Skeletal muscle satellite cell (primary cell): ENCODE measurements around the gene SSH3. TPM values are rescaled to one million over a fixed set of nuclear protein-coding genes. Genes with fewer than 3 reads are reported as not detected.
"Not testable (repeated sequence)": the region's sequence is repeated elsewhere in the genome, so short reads cannot be mapped to it uniquely, and the experiment has no call there.

ENCODE experiments used
- H3K27me3 ChIP-seq: 2 replicates; pipeline ENCODE4 v1.7.0; 2013; ENCODE audit warnings: low read length; ENCODE audit not compliant: control insufficient read depth, insufficient read depth
- H3K36me3 ChIP-seq: 2 replicates; pipeline ENCODE4 v1.7.0; 2013; ENCODE audit warnings: mild to moderate bottlenecking, control low read depth, low read length; ENCODE audit not compliant: insufficient read depth
- H3K4me1 ChIP-seq: 2 replicates; pipeline ENCODE4 v1.7.0; 2013; ENCODE audit warnings: low read length; ENCODE audit not compliant: control insufficient read depth, insufficient read depth
- H3K4me2 ChIP-seq: 2 replicates; pipeline ENCODE4 v1.7.0; 2013; ENCODE audit warnings: mild to moderate bottlenecking, low read length
- H3K4me3 ChIP-seq: 2 replicates; pipeline ENCODE4 v1.7.0; 2013; ENCODE audit warnings: low read length
- H3K9ac ChIP-seq: 2 replicates; pipeline ENCODE4 v1.7.0; 2013; ENCODE audit warnings: mild to moderate bottlenecking, low read depth, low read length, moderate library complexity
- H3K9me3 ChIP-seq: replicated peaks from 2 replicates; pipeline ENCODE4 v1.7.0; 2013; ENCODE audit warnings: mild to moderate bottlenecking, control low read depth, low read length
- total RNA-seq: library from RNA; depleted of rRNA; stranded (reverse); fragments of >200 nt; gene quantifications from 2 replicates; pipeline ENCODE4 v1.2.3, GENCODE V29; 2012; rRNA removed

Gene SSH3, protein sequence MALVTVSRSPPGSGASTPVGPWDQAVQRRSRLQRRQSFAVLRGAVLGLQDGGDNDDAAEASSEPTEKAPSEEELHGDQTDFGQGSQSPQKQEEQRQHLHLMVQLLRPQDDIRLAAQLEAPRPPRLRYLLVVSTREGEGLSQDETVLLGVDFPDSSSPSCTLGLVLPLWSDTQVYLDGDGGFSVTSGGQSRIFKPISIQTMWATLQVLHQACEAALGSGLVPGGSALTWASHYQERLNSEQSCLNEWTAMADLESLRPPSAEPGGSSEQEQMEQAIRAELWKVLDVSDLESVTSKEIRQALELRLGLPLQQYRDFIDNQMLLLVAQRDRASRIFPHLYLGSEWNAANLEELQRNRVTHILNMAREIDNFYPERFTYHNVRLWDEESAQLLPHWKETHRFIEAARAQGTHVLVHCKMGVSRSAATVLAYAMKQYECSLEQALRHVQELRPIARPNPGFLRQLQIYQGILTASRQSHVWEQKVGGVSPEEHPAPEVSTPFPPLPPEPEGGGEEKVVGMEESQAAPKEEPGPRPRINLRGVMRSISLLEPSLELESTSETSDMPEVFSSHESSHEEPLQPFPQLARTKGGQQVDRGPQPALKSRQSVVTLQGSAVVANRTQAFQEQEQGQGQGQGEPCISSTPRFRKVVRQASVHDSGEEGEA
- total RNA-seq = 8.5 and 14.7 TPM in 2 replicates

DNA sequence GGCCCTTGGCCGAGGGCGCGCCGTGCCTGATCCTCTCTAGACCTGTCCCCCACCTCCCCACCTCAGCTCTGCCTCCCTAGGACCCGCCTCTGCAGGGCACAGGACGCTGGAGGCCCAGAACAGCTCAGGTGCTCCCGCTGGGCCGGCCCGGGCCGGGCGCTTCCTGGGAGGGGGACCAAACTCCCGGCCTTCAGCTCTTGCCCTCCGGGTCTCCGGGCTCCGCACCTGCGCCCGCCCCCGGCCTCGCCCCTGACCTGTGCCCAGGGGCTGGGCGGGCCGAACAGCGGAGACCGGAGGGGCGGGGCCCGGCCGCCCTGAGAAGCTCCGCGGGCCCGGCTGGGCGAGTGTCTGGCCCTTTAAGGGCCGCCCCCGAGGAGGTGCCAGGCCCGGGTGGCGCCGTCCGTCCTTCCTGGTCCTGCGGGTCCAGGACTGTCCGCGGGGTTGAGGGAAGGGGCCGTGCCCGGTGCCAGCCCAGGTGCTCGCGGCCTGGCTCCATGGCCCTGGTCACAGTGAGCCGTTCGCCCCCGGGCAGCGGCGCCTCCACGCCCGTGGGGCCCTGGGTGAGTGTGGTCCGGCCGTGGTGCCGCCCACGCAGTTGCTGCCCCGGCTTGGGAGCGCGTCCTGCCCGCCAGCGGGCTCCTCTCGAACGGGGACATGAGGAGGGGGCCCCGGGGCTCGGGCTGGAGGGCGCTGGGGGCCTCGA, at the start of gene SSH3:
SSH3 (plus strand) TSS at position 399 of the 703 bp plus-strand sequence; CDS start at position 495, 96 bp downstream.
- Histone ChIP-seq H3K4me3 (peak within 1 kb of the TSS; percentile 98), H3K9me3 (no peaks in the 10 kb centered on the region), H3K4me2 (peak within 1 kb of the TSS; percentile 95), H3K9ac (peak within 1 kb of the TSS; percentile 88), H3K4me1 (peaks cover 29% of the 10 kb centered on the region), H3K36me3 (peaks cover 40% of the 10 kb centered on the region), H3K27me3 (no peaks in the 10 kb centered on the region)

DNA sequence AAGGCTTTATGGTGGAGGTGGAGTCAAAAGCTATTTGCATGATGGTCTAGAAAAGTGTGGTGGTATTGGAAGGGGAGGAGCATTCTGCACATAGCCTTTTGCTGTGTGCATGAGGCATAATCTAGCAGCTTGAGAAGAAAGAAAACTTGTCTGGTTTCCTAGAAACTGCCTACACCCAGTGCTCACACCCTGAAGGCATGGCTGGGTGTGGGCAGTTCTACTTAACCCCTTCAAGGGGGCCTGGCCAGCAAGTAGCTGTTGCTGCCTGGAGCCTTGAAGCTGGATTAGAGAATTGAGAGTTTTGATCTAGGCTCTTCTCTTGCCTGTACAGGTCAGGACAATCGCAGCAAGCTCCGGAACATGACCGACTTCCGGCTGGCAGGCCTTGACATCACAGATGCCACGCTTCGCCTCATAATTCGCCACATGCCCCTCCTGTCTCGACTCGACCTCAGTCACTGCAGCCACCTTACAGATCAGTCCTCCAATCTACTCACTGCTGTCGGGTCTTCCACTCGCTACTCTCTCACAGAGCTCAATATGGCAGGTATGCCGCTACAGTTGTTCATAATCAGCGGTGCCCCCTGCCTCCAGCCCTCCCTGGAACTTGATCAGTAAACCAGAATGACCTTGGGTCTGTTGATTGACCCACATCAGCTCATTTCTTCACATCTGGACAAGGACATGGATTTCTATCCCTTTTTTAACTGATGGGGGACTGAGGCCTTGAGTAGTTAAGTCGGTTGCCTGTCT, 49.3 kb upstream of the SSH3 start:
- Histone ChIP-seq H3K27me3 (no peaks in the 10 kb centered on the region), H3K4me1 (no peaks in the 10 kb centered on the region), H3K4me3 (no peak overlapping the region), H3K36me3 (peaks cover 85% of the 10 kb centered on the region), H3K4me2 (no peak overlapping the region), H3K9me3 (no peaks in the 10 kb centered on the region), H3K9ac (no peak overlapping the region)

DNA sequence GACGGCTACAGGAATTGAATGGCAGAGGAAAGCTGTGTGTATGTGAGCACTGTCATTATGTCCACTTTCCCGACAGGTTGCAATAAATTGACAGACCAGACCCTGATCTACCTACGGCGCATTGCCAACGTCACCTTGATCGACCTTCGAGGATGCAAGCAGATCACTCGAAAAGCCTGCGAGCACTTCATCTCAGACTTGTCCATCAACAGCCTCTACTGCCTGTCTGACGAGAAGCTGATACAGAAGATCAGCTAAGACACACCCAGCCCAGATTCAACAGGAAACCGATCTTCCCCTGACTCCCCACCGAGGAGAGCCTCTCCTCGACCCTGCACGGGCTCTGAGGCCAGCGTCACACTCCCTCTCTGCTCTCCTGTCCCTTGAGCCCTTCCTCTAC, 48.5 kb upstream of the SSH3 start:
- Histone ChIP-seq H3K4me1 (no peaks in the 10 kb centered on the region), H3K4me2 (no peak overlapping the region), H3K4me3 (no peak overlapping the region), H3K9me3 (no peaks in the 10 kb centered on the region), H3K36me3 (peaks cover 77% of the 10 kb centered on the region), H3K27me3 (no peaks in the 10 kb centered on the region), H3K9ac (no peak overlapping the region)

DNA sequence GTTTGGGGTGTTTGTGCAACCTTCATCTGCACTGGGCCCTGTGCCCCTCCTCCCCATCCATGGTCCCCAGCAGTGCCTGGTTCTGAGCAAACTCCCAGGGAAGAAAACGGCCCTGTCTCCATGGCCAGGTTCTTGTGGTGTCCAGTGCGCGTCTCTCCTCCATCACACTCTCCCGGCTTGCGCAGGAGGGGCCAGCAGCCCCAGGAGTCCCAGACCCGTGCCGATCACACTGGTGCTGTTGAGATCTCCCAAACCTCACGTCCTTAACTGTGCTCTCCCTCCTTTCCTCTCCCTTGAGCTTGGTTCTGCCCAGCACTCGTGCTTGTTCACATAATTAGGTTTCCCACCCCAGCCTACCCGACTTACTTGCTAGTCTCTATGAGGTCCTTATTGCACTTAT, 48.0 kb upstream of the SSH3 start:
- H3K9ac ChIP-seq = no peak overlapping the region

DNA sequence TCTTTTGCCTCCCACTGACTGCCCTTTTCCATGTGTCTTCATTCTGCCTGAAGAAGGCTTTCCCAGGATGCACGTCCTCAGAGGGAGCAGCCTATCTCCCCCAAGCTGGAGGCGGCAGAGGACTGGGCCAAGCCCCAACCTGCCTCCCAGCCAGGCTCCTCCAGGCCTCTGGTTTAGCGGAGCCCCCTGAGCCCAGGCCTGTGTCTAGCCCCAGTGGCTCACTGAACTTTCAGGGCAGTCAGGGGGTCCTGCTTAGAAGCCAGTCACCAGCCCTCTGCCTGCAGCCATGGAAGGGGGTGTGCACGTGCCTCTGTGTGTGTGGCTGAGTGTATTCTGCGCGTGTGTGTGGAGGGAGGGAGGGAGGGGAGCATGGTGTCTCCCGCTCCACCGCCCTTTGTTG, 47.5 kb upstream of the SSH3 start:
- Histone ChIP-seq H3K9ac (no peak overlapping the region), H3K9me3 (no peaks in the 10 kb centered on the region), H3K27me3 (no peaks in the 10 kb centered on the region), H3K4me3 (no peak overlapping the region), H3K36me3 (peaks cover 66% of the 10 kb centered on the region), H3K4me2 (no peak overlapping the region), H3K4me1 (no peaks in the 10 kb centered on the region)

More for the DNA sequence above, 48.0 kb upstream of the SSH3 start:
- Histone ChIP-seq H3K36me3 (peaks cover 71% of the 10 kb centered on the region), H3K4me1 (no peaks in the 10 kb centered on the region), H3K9me3 (no peaks in the 10 kb centered on the region), H3K27me3 (no peaks in the 10 kb centered on the region), H3K4me2 (no peak overlapping the region), H3K4me3 (no peak overlapping the region)

DNA sequence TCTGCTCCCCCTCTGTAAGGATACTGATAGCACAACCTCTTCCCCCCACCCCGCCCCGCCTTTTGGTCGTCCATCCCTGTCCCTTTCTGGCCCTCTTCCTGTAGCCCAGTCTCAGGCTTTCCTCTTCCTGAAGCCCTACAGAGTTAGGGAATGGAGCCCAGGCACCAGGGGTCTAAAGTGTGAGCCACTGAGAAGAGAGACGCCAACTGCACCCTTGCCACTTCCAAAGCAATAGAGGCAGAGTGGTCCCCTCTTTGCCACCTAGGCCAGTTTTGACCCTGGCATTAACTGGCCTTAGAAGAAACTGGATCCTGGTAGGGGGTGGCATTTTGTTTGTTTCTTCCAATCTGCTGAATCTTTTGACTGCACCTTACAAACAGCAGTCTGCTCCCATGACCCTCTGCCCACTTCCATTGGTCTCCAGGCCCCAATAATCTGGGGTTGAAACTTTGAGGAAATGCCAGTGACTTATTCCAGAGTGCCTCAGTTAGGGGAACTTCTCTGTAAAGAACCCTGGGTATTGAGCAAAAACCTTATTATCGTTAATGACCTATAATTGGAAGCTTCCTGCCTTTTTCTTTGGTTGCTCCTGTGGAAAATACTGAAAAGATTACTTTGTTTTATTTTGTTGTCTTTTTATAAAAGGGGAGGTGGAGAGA, 46.7 kb upstream of the SSH3 start:
- H3K27me3 ChIP-seq = no peaks in the 10 kb centered on the region
- no peak overlapping the region for H3K4me3 ChIP-seq
- peaks cover 59% of the 10 kb centered on the region for H3K36me3 ChIP-seq

DNA sequence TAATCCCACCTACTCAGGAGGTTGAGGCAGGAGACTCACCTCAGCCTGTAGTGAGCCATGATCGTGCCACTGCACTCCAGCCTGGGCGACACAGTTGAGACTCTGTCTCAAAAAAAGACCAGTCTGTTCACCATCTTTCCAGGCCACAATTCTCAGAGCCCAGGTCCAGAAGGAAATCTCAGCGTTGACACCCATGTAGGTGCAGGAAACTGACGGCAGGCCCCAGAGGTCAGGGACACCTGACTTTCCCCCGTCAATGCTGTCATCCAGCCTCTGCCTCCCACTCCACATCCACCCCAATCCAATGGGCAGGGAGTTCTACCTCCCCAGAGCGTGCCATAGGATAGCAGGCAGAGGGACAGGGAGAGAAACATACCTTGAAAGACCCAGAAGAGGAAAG, 42.9 kb upstream of the SSH3 start:
- Histone ChIP-seq H3K27me3 (no peaks in the 10 kb centered on the region), H3K9me3 (no peaks in the 10 kb centered on the region), H3K9ac (no peak overlapping the region), H3K4me2 (no peak overlapping the region), H3K4me3 (no peak overlapping the region), H3K36me3 (peaks cover 21% of the 10 kb centered on the region), H3K4me1 (peaks cover 16% of the 10 kb centered on the region)

More for the DNA sequence above, 46.7 kb upstream of the SSH3 start:
- Histone ChIP-seq H3K9ac (no peak overlapping the region), H3K4me1 (no peaks in the 10 kb centered on the region), H3K4me2 (no peak overlapping the region), H3K9me3 (no peaks in the 10 kb centered on the region)

DNA sequence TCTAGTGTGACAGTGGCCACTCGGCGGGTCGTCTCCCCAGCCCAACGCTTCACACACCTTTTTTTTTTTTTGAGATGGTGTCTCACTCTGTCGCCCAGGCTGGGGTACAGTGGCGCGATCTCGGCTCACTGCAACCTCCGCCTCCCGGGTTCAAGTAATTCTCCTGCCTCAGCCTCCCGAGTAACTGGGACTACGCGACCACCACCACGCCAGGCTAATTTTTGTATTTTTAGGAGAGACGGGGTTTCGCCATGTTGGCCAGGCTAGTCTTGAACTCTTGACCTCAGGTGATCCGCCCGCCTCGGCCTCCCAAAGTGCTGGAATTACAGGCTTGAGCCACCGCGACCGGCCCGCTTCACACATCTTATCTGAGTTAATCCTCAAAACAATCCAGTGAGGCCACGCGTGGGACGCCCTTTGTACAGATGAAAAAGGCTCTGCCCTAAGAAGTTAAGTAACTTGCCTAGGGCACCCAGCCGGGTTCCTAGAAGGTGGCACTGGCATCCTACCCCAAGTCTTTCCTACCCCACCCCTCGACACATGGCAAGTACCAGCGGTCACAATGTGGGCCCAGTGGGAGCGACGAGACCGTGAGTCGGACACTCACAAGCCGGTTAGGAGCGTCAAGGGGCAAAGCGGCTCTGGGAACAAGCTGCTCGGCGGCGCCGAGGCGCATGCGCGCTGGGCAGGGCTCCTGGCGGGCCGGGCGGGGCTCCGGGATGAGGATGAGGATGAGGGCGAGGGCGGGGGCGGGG, 42.3 kb upstream of the SSH3 start:
- H3K27me3 ChIP-seq, H3K9me3 ChIP-seq: not testable (repeated sequence)
- peak overlapping the region; percentile 68 for H3K4me3 ChIP-seq
- peak overlapping the region; percentile 61 for H3K9ac ChIP-seq
- peaks cover 19% of the 10 kb centered on the region for H3K4me1 ChIP-seq
- H3K4me2 ChIP-seq = peak overlapping the region; percentile 93
- peaks cover 15% of the 10 kb centered on the region for H3K36me3 ChIP-seq

DNA sequence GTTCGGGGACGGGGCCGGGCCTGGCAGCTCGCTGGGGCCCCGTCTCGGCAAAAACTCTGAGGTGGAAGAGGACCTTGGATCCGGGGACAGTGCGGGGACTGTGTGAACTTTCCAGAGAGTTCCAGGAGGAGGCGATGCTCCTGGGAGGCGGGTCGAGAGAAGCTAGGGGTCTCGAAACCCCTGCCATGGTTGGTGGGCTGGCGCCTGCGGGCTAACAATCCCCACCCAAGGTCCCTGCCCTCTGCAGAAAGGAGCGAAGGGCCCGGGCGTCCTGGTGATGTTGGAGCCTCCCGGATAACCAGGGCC, 41.7 kb upstream of the SSH3 start:
- peak overlapping the region; percentile 37 for H3K4me2 ChIP-seq
- H3K4me1 ChIP-seq = peaks cover 20% of the 10 kb centered on the region
- no peak overlapping the region for H3K9ac ChIP-seq
- peaks cover 12% of the 10 kb centered on the region for H3K36me3 ChIP-seq
- H3K27me3 ChIP-seq = no peaks in the 10 kb centered on the region
- H3K9me3 ChIP-seq = no peaks in the 10 kb centered on the region
- no peak overlapping the region for H3K4me3 ChIP-seq

DNA sequence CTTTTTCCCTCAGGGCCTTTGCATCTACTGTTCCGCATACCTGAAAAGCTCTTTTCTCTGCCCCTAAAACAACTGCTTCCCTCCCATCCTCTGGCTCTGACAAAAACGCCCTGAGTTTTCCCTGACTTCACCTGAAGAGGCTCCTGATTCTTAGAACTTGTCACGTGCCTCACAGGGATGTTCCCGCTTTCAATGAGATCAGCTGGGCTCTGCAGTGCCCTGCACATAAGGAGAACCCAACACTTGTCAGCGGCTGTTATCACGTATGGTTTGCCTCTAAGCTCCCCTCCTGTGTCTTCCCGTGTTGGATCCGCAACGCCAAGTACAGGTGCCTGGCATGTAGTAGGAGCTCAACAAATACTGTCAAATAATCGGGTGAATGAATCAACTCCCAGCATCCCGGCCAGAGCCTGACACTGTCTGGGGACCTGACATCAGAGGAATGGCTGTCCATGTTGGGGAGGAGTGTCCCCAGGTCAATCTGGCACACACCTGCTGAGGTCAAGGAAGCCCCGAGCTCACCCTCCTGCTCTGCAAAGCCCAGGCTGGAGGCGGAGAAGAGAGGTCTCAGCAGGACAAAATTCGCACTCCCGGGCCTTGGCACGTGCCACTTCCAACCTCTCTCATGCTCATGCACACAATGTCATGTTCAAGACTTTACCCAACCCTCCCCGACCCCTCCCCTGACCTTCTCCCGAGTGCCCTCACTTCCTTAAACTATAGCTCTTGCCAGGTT, 41.2 kb upstream of the SSH3 start:
- H3K27me3 ChIP-seq = no peaks in the 10 kb centered on the region
- no peak overlapping the region for H3K4me3 ChIP-seq
- no peak overlapping the region for H3K9ac ChIP-seq

More for the DNA sequence above, 41.2 kb upstream of the SSH3 start:
- H3K4me1 ChIP-seq = peaks cover 20% of the 10 kb centered on the region
- peak overlapping the region; percentile 64 for H3K4me2 ChIP-seq
- no peaks in the 10 kb centered on the region for H3K9me3 ChIP-seq
- H3K36me3 ChIP-seq = peaks cover 7% of the 10 kb centered on the region
